Cerebellar nuclear complex (tissue), 1 donor: ENCODE measurements around the gene SPINK4.

ENCODE experiments used
- DNase-seq, 2 experiments: peaks; one replicate each; lab custom pipeline; 2025; lab: John Stamatoyannopoulos, UW

The SPINK4 gene

GRCh38 chr9:33229359-33230114, 10.4 kb upstream of the SPINK4 start:
- DNase-seq = no peak

GRCh38 chr9:33230756-33231622, 9.0 kb upstream of the SPINK4 start:
- DNase-seq = no peak

GRCh38 chr9:33231623-33231942, 8.4 kb upstream of the SPINK4 start:
- DNase-seq = no peak

GRCh38 chr9:33232815-33233214, 7.2 kb upstream of the SPINK4 start:
- no peak for DNase-seq

- DNase-seq = peak; percentile 2 to 21
Measured at GRCh38 chr9:33233626-33234342, 6.2 kb upstream of the SPINK4 start.

- DNase-seq = no peak
Measured at GRCh38 chr9:33234511-33235467, 5.2 kb upstream of the SPINK4 start.

GRCh38 chr9:33236571-33236970, 3.4 kb upstream of the SPINK4 start:
- DNase-seq = no peak

GRCh38 chr9:33241298-33241697, 1.3 kb downstream of the SPINK4 start:
- DNase-seq = no peak

- DNase-seq = no peak
Measured at GRCh38 chr9:33242609-33243134, 2.7 kb downstream of the SPINK4 start.

- no peak for DNase-seq
Measured at GRCh38 chr9:33244137-33244784, 4.3 kb downstream of the SPINK4 start.

- no peak for DNase-seq
Measured at GRCh38 chr9:33245341-33245740, 5.4 kb downstream of the SPINK4 start.

GRCh38 chr9:33246269-33246860, 6.4 kb downstream of the SPINK4 start:
- DNase-seq = no peak

GRCh38 chr9:33248606-33249005, 8.6 kb downstream of the SPINK4 start:
- DNase-seq = no peak

GRCh38 chr9:33249087-33249658, 9.2 kb downstream of the SPINK4 start:
- DNase-seq = no peak

- DNase-seq = no peak
Measured at GRCh38 chr9:33249983-33250382, 10.0 kb downstream of the SPINK4 start.

- no peak for DNase-seq
Measured at GRCh38 chr9:33250458-33250995, 10.6 kb downstream of the SPINK4 start.

- DNase-seq = no peak
Measured at GRCh38 chr9:33254211-33254610, 14.2 kb downstream of the SPINK4 start.

- no peak for DNase-seq
Measured at GRCh38 chr9:33255014-33255413, 15.0 kb downstream of the SPINK4 start.

- DNase-seq = no peak
Measured at GRCh38 chr9:33255471-33255870, 15.5 kb downstream of the SPINK4 start.

- no peak for DNase-seq
Measured at GRCh38 chr9:33256236-33256635, 16.3 kb downstream of the SPINK4 start.
